CD8-positive, alpha-beta memory T cell (primary cell): ENCODE results near the gene MAGEA8. TPM values are rescaled to one million over a fixed set of nuclear protein-coding genes. Genes with fewer than 3 reads are reported as not detected.

Experiments
- polyA plus RNA-seq: library from polyadenylated mRNA; unstranded; fragments of 300-500 nt; fragmentation: Illumina TruSeq; gene quantifications from one replicate; pipeline ENCODE4 v1.2.3, GENCODE V29; 2021
- total RNA-seq, 2 experiments: library from RNA; stranded (reverse); gene quantifications; one replicate each; pipeline ENCODE4 v1.2.3, GENCODE V29; 2021

Gene MAGEA8
- total and polyA plus RNA-seq, 3 experiments from 2014 or later, result not detected

Other genes starting within 250 kb of the MAGEA8 start
- 10 to 100 TPM; 29.1 to 29.2 TPM for gene TMEM185A, start 249.4 kb upstream of the MAGEA8 start, total RNA-seq
- 20.0 TPM for gene TMEM185A, start 249.4 kb upstream of the MAGEA8 start, polyA plus RNA-seq
- not detected for gene MAGEA11, start 169.1 kb upstream of the MAGEA8 start, total RNA-seq
- gene MAGEA11, start 169.1 kb upstream of the MAGEA8 start, polyA plus RNA-seq, result not detected
- under 1 TPM in 1 of 2 experiments, not detected in 1; 0.29 TPM for gene HSFX1, start 107.1 kb upstream of the MAGEA8 start, total RNA-seq
- 0.14 TPM for gene HSFX1, start 107.1 kb upstream of the MAGEA8 start, polyA plus RNA-seq
- gene MAGEA9, start 99.3 kb upstream of the MAGEA8 start, total RNA-seq, result not detected
- not detected for gene MAGEA9, start 99.3 kb upstream of the MAGEA8 start, polyA plus RNA-seq
- not detected for gene HSFX4, start 48.4 kb downstream of the MAGEA8 start, total RNA-seq
- not detected for gene HSFX4, start 48.4 kb downstream of the MAGEA8 start, polyA plus RNA-seq
- gene EOLA2, start 57.3 kb downstream of the MAGEA8 start, total RNA-seq, result 10 to 100 TPM; 64.1 to 66.1 TPM
- gene EOLA2, start 57.3 kb downstream of the MAGEA8 start, polyA plus RNA-seq, result 46.3 TPM